RWPE2 (cell line): ENCODE data around the gene ZC3H12D.
A peak's percentile ranks its signal among the peaks of the same experiment; 100 is the strongest.

ENCODE experiments used
- ATAC-seq: fragments of 200-7000 bp; cut with Tn5 transposase; 3 replicates; pipeline ENCODE4 v1.9.1; 2021; ENCODE audit warnings: low read depth
- DNase-seq: peaks from one replicate; pipeline ENCODE4 v3.0.0-alpha.2; 2020; ENCODE audit warnings: low spot score
- H3K27ac ChIP-seq: fragments of 450-650 bp; 2 replicates; pipeline ENCODE4 v1.5.1; 2017; ENCODE audit warnings: mild to moderate bottlenecking; ENCODE audit not compliant: poor library complexity, severe bottlenecking
- H3K27me3 ChIP-seq: fragments of 250-450 bp; sonication (Bioruptor Pico); 2 replicates; pipeline ENCODE4 v1.5.1; 2021; ENCODE audit warnings: mild to moderate bottlenecking, moderate library complexity; ENCODE audit not compliant: insufficient read depth, poor library complexity, severe bottlenecking
- H3K36me3 ChIP-seq: fragments of 250-450 bp; sonication (Bioruptor Pico); 2 replicates; pipeline ENCODE4 v1.5.1; 2020; ENCODE audit warnings: low read depth, mild to moderate bottlenecking, moderate library complexity
- H3K4me1 ChIP-seq: fragments of 250-450 bp; sonication (Bioruptor Pico); 2 replicates; pipeline ENCODE4 v1.5.1; 2021; ENCODE audit warnings: mild to moderate bottlenecking, moderate library complexity; ENCODE audit not compliant: insufficient read depth, poor library complexity, severe bottlenecking
- H3K4me3 ChIP-seq: fragments of 250-450 bp; sonication (Bioruptor Pico); 2 replicates; pipeline ENCODE4 v1.5.1; 2021; ENCODE audit warnings: mild to moderate bottlenecking, moderate library complexity; ENCODE audit not compliant: severe bottlenecking
- H3K9me3 ChIP-seq: fragments of 250-450 bp; sonication (Bioruptor Pico); 2 replicates; pipeline ENCODE4 v1.5.1; 2021; ENCODE audit warnings: mild to moderate bottlenecking, moderate library complexity; ENCODE audit not compliant: severe bottlenecking
- CTCF ChIP-seq: fragments of 450-650 bp; IDR thresholded peaks from one replicate; pipeline ENCODE4 v1.5.1; 2017; ENCODE audit warnings: mild to moderate bottlenecking, moderate library complexity; ENCODE audit not compliant: poor library complexity, severe bottlenecking

ZC3H12D gene

GRCh38 chr6:149451376-149452036 lies 33.3 kb downstream of the ZC3H12D start:
- Histone ChIP-seq H3K4me1 (peaks cover 5% of the 10 kb centered on the region), H3K36me3 (no peaks in the 10 kb centered on the region), H3K4me3 (peak overlapping the region; percentile 24), H3K9me3 (no peaks in the 10 kb centered on the region), H3K27me3 (peaks cover 3% of the 10 kb centered on the region), H3K27ac (no peak overlapping the region)
- DNase-seq (no peak), ATAC-seq (no peak)
- TF ChIP-seq CTCF, result no peak

DNA sequence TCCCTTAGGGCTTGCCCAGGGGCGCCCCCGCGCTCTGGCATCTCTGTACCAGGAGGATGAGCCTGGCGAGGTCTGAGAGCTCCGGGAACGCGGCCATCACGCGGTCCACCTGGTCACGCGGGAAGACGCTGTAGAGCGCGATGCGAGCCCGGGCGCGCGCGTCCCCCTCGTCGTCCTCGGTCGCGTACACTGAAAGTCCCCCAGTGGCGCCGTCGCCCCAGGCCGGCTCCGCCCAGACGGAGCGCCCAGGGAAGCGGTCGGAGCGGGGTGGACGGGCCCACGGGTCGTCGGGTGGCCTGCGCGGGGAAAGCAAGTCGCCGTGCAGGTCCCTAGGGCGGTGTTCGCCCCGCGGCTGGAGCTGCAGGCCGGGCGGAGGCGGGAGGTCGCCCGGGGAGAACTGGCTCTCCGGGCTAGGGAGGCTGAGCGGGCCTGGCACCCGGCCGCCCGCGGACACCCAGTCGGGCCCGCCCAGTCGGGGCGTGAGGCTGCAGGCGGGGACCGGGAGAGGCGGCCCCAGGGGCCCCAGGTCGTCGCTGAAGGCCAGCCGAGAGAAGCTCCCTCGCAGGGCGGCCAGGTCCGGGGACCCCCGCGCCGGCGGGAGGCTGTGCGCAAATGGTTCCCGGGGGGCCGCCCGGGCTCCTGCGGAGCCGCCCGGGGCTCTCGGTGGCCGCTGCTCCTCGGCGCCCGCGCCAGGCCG lies 34.0 kb downstream of the ZC3H12D start:
- no peak overlapping the region for H3K27ac ChIP-seq
- TF ChIP-seq CTCF, result no peak
- H3K4me1 ChIP-seq, result peaks cover 5% of the 10 kb centered on the region
- peak; percentile 36; the same call in 2 of the 3 replicates for ATAC-seq
- H3K27me3 ChIP-seq, result peaks cover 3% of the 10 kb centered on the region
- peak overlapping the region; percentile 24 for H3K4me3 ChIP-seq
- no peaks in the 10 kb centered on the region for H3K9me3 ChIP-seq
- no peaks in the 10 kb centered on the region for H3K36me3 ChIP-seq
- no peak for DNase-seq

DNA sequence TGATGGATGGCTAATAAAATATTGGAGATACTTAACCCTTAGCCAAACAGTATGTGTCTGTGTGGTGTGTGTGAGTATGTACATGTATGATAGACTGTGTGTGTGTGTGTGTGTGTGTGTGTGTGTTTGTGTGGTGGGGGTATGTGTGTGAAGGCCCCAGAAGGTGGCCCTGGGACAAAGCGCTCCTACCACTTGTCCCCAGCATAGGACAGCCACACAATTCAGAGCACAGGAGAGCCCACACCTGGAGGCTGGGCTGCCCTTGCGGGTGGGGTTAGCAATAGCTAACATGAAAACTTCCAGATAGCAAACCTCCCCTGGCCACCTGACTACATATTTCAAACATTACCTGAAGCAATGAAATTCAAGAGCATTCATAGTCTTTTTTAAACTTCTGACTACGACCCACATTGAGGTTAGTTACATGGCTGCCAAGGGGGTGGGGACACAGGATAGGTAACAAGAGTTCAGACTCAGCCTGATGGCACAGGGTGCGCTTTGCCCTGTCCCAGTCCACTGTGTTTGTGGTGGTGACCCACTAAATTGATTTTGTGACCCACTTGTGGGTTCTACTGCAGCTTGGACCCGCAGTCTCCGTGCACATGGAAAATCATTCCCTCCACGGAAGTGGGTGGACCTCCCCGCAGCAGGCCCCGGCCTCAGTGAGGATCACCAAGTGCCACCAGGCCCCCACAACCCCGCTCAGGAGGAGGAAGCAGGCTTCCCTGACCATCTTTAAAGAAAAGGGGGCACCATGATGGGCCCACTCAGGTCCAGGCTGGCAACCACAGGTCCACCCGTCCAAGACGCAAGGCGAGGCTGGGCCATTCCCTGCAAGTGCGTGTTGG lies 34.8 kb downstream of the ZC3H12D start:
- Histone ChIP-seq H3K9me3 (no peaks in the 10 kb centered on the region), H3K27ac (no peak overlapping the region), H3K4me1 (peaks cover 5% of the 10 kb centered on the region), H3K36me3 (no peaks in the 10 kb centered on the region), H3K4me3 (no peak overlapping the region), H3K27me3 (peaks cover 3% of the 10 kb centered on the region)
- TF ChIP-seq CTCF, result no peak
- DNase-seq (no peak), ATAC-seq (no peak)

DNA sequence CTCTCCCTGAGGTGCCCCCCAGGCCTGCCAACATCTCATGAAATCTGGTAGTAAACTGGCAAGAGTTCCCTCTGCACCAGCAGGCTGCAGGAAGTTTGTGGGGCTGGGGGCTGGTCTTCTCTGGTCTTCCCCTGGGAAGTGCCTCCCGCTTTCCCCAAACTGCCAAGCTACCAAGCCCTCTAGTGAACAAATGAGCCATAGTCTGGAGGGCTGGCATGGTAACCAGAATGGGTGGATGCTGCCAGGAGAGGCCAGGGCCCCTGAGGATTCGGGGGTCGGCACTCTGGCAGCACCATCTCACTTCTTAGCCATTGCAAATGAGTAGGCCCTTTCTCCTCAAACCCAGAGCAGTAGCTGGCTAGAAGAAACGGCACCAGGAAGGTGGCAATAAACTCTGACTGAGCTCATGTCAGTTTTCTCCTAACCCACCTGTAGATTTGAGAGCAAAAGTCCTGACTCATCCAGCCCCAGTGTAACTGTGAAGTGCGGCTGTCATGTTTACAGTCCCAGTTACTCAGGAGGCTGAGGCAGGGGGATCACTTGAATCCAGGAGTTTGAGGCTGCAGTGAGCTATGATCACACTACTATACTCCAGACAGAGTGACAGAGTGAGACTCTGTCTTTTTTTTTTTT lies 35.9 kb downstream of the ZC3H12D start:
- Histone ChIP-seq H3K4me1 (no peaks in the 10 kb centered on the region), H3K27me3 (peaks cover 3% of the 10 kb centered on the region), H3K36me3 (no peaks in the 10 kb centered on the region), H3K9me3 (no peaks in the 10 kb centered on the region), H3K4me3 (no peak overlapping the region), H3K27ac (no peak overlapping the region)
- ATAC-seq (no peak), DNase-seq (no peak)
- TF ChIP-seq CTCF, result no peak
